ENCODE data around the gene BTNL8.

- TF ChIP-seq, protein P1, sequence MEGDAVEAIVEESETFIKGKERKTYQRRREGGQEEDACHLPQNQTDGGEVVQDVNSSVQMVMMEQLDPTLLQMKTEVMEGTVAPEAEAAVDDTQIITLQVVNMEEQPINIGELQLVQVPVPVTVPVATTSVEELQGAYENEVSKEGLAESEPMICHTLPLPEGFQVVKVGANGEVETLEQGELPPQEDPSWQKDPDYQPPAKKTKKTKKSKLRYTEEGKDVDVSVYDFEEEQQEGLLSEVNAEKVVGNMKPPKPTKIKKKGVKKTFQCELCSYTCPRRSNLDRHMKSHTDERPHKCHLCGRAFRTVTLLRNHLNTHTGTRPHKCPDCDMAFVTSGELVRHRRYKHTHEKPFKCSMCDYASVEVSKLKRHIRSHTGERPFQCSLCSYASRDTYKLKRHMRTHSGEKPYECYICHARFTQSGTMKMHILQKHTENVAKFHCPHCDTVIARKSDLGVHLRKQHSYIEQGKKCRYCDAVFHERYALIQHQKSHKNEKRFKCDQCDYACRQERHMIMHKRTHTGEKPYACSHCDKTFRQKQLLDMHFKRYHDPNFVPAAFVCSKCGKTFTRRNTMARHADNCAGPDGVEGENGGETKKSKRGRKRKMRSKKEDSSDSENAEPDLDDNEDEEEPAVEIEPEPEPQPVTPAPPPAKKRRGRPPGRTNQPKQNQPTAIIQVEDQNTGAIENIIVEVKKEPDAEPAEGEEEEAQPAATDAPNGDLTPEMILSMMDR (IDR thresholded peaks at IDR 0.05) = no peak
- no peak for TF ChIP-seq ZFX (IDR thresholded peaks at IDR 0.05; ENCODE audit: borderline replicate concordance)
Observed at GRCh38 chr5:180920710-180921109, 21.8 kb downstream of the BTNL8 start.

All from 22Rv1 (cell line).